ENCODE results near the gene OTX2.

OTX2 gene

DNA sequence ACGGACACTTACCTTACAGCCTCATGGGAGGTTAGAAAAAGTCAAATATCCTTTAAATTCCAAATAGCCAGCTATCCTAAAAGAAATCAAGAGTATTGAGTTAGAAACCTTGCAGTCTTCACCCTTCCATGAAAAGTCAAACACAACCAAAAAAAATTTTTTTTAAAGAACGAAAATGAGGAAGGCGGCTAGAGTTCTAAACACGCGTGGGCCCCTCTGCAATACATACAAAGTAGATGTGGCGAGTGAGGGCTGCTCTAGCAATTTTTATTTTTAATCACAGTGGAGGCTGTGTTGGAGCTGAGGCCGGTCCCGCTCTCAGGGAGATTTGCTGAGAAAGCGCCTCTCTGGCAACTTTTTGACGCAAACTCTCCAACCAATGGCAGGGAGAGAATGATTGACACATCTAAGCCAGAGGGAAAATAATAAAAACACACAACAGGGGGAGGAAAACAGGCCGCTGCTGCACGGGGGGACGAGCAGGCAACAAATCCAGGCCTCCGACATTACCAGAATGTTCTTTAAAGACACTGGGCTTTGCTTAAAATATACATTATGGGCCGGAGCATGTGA is at the start of gene OTX2:
OTX2 (minus strand) TSS at position 333 of the 573 bp plus-strand sequence. CDS start 5,023 bp downstream, outside the sequence.
- no peak for DNase-seq

DNA sequence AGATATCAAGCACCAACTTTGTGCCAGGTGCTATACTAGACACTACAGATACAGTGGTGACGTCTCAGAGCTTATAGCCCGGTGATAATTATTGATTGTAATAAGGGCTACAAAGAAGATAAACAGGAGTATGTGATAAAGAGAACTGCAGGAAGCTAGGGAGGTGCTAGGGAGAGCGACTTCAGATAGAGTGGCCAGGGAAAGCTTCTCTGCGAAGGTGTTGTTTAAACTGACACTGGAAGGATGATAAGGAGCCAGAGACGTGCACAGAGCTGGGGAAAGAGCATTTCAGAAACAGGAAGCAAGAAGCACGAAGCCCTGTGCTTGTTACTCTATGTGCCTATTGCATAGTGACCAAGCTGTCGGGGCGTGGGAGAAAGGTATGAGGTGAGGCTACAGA is 48.1 kb upstream of the OTX2 start:
- DNase-seq: no peak

DNA sequence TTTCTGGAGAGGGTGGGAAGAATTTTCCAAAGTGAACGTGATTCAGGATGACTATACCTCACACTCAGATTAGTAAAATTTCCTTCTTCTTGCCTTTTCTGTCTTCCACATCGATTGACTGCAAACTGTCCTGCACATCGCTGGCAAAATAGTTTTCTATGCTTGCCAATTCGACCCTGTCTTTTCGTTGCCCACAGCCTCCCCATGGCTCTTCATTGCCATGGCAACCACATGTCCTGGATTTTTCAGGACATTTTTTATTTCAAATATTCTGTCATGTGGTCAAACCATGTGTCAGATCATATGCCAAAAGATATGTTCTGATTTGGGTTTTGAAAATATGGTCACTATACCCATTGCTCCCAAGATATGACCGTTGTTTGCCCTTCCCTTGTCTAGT is 46.9 kb upstream of the OTX2 start:
- no peak for DNase-seq

DNA sequence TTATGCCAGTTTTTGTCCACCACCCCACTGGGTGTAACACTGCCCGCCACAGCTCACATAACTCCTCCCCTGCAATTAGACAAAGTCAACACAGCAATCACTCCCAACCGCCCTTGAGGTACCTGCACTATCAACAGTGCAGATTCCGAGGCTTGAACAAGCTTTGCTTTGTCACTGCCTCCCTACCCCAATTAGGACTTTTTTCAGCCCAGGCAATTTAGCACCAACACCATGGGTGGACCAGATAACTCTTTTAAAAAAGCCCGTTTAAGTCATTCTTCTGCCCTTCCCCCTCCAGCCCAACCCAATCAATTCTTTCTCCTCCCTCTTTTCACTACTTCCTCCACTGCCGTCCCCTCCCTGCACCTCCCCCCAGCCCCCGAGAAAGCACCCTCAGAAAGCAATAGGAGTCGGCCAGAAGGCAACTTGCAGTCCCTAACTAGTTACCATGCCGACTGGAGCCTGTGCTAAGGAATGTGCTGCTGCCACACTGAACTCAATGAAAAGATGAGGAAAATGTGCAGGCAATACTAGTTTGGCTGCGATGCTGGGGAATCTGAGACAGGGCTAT is 45.7 kb upstream of the OTX2 start:
- DNase-seq: no peak

DNA sequence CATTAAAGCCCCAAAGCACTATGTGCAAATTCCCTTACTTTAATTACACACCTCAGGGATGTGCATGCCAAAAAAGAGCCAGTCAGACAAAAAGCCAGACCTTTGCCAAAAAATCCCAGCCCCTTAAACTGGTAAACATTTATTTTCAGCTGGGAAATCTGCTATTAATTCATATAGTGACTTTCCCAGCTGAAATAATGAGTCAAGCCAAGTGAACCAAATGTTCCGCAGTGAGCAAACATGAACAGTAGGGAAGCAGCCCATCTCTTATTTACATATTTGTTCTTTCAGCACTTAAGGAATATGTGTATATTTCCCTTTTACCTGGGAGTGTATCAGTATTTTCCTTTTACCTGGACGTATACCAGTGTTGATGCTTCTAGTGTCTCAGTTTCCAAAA is 44.0 kb upstream of the OTX2 start:
- no peak for DNase-seq

DNA sequence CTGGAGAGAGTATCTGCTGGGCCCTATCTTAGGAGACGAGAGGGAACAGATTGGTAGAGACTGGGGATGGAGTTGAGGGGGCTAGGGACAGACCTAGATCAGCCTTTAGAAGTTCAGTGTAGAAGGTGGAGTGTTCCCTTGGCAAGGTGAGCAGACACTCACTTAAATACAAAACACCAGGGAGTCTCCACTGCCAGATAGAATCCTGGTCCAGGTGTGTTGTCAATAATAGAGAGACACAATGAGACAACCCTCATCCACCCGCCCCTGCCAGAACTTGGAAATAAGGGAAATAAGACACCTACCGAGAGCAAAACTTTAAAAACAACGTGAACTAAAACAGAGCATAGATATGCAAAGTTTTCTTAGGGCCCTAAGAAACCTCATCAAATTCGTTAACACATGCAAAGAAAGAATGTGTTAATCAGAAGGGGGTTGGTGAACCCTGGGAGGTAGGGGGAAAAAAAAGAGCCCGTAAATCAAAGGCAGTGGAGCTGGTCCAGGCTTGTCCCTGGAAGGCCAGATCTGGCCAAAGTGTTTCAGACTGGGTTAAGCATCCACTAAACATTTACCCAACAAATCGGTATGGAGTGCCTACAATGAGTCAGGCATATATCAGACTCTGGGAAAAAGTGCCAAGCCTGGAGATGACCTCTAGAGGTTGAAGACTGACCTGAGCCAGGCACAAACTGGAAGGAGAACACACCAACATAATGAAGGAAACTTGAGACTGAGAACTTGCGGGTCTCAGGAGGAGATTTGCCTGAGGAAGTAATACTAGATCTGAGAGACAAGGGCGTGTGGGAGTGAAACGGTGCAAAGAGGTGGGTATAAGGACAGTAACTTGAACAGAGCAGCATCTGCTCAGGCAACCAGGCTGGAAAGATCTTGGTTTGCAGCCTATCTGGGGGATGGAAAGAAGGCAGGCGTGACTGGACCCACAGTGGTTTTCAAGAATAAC is 37.0 kb upstream of the OTX2 start:
- DNase-seq: no peak

DNA sequence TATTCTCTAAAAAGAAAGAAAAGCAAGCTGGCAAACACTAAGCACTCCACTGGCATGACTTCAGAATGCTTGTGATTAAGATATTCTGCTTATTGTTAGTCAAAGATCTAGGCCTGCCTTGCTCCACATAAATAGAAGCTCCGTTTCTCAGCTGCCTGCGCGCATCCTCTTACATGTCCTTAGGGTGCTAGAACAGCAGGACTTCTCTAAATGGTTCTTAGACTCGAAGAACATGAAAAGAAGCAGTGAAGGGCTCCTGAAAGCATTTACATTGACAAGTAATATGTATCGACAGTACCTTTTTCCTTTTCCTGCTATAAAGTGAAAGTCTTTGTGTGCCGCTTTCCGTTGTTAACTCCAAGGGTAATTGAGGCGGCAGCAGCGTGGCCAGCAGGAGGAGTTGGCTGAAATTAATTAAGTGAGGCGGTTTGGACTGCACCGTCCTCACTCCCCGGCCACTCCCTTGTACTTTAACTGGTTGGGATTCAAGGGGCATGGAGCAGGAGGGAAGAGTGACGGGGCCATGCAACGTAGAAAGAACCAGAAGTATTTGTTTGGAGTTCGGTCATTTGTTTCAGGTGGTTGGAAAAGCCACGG is 34.2 kb upstream of the OTX2 start:
- no peak for DNase-seq

DNA sequence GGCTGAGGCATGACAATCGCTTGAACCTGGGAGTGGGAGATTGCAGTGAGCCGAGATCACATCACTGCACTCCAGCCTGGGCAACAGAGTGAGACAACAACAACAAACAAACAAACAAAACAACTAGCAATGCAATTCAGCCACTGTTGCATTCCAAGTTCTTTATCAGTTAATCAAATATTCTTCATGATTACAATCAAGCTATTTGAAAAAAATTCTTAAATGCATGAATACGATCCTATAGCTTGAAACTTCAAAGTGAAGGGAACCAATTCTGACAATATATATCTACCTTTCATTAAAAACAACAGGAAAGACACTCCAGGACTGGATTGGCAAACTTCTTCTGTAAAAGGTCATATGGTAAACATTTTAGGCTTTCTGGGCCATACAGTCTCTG is 31.3 kb upstream of the OTX2 start:
- no peak for DNase-seq

DNA sequence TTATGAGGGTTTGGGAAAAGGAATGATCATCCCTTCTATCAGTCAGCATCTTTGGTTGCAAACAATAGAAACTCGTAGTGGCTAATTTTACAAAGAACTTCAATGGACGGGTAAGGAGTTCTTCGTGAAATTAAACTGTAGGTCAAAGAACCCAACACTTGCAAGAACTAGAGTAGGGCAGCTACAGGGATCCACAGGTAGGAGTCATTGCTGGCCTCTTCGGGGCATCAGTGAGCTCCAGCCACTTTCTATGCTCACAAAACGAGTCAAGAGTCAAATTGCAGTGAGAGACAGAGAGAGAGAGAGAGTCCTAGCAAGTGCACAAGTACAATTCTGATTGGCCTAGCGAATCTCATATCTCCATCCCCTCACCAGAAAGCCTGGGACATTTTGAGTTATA is 29.9 kb upstream of the OTX2 start:
- no peak for DNase-seq

DNA sequence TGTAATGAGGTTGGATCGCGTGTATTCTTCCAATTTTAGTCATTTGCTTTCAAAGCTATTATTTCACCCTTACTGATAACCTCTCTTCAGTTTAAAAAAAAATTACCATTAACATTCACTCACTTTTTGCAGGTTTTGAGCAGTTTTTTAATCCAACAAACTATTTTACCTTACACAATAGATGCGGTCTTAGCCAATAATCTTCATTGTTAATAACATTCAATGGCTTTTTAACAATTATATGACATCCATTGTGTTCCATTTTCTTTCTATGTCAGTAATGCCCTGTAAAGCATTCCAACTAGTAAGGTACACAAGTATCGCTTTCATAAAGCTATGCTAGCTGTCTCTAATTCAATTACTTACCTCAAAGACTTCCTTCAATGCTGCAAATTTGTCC is 18.9 kb upstream of the OTX2 start:
- no peak for DNase-seq

DNA sequence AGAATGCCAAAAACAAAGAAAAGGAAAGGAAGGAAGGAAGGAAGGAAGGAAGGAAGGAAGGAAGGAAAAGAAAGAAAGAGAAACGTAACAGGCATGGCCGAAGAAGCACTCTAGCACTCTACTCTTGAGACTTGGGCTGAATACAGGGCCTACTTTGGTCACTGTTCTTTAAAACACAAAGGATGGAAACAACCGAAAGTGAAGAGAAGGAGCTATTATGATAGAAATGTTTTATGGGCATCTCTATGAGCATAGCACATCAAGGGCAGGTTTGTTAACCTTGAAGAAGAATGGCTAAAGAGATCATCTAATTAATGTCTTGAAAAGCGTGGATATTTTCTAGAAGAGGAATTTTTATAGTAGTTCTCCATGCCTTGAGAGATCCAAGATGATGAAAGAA is 15.9 kb upstream of the OTX2 start:
- no peak for DNase-seq

DNA sequence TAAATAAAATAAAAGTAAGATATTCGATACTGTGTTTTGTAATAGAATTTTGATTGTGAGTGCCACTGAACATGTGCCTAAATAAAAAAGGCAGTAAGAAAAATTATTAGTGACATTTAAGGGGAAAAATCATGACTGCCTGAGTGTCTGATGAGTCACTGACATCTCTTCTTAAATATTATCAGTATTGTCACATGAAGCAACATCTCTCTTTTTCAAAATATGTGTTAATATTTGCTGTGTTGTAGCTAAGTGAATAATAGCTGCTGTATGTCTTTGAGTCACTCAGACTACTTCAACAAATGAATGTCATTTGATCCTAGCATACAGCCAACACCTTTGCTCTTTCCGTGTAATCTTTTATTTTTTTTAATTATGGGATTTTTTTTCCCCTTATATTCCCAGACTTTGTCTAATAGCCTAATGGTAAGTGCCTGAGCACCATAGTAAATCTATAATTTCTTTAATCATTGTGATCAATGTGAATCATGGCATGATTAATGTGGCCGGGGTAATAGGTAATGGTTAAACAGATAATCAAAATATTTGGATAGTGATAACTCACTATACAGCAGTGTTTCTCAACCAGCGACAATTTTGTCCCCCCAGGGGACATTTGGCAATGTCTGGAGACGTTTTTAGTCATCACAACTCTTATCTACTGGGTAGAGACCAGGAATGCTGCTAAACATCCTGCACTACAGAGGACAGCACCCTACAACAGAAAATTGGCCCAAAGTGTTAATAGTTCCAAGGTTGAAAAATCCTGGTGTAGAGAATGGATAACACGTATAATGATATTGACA is 11.7 kb upstream of the OTX2 start:
- DNase-seq: no peak

DNA sequence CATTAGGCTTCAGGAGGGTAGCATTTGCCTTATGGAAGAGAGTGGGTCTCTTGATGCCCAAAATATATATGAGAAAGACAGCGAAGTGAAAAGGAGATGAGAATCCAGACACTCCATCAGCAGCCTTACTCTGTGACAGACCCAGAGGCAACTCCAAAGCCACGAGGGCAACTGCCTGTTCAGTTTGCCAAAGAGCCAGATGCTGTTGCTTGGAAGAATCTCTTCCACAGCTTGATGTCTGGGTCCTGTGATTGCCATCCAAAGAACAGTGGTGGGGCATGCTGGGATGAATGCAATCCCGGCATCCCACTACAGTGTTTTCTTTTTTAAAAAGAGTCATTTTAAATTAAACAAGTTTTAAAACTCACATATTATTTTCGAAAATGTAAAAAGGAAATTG is 10.9 kb upstream of the OTX2 start:
- no peak for DNase-seq

DNA sequence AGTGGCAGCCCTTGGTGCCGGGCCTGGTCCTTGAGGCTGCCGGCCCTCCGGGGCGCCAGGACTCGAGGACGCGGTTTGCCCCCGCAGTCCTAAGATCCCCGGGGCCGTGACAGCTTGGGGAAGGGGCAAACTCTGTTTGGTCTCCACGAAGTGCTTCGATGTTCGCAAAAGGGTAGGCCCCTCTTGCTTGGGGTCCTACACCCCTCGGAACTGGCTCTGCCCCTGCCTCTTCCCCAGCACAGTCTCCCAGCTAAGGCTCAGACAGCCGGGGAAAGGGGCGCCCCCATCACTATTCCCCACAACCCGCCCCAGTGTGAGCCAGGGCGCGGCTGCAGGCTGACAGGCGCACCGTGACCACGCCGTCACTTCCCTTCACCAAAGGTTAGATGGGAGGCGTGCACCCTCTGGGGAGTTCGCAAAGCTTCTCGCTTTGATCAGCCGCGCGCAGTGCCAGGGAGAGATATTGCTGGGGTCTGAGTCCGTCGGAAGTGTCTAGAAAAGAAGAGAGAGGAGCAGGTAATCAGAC is 7.2 kb upstream of the OTX2 start:
- DNase-seq: no peak

DNA sequence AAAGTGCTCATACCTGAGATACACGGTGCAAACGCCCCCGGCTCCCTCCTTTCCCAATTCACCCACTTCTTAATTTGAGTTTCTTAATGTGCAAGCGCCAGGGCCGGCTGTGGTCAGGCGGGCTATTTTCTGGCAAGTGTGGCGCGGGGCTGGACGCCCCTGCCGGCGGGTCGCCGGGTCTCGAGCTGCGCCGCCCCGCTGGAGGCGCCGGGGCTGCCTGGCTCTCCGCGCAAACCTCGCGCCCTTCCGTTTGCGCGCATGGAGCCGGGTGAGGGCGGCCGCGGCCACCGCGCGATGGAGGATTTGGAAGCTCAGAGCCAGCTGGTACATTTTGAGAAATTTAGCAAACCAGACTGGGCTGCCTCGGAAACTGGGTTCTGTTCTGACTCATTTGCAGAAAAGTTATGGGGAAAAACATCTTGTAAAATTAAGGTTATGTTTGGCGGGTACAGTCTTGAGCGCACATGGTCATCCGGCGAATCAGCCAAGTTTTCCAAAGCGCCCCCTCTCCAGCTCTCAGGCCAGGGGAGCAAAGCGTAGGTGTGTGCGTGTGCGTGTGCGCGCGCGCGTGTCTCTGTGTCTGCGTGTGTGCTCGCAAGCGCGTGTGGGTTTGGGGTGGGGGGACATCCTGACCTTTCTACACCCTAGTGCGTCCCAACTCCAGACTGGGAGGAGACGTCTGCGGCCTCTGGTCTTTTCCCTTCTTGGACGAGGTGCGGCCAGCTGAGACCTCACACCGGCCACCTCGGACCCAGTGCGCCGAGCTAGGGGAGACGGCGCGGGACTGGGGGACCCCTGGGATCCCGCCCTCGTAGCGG is 6.5 kb upstream of the OTX2 start:
- DNase-seq: no peak

DNA sequence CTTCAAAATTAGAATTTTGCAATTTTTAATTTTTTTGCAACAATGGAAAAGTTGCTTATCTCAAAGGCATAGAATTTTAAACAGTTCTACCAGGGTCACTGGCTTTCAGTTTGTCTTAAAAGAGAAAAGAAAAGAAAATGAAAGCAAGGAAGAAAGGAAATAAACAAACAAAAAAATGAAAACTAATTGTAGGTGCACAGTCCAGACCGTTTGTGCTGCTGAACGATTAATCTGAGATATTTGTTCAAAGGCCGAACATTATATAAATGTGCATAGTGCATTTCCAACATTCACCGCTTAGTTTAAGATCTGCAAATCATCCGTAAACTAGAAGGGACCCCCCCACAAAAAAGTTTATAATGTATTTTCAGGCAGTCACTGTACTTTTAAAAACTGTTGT is 5.5 kb upstream of the OTX2 start:
- no peak for DNase-seq

DNA sequence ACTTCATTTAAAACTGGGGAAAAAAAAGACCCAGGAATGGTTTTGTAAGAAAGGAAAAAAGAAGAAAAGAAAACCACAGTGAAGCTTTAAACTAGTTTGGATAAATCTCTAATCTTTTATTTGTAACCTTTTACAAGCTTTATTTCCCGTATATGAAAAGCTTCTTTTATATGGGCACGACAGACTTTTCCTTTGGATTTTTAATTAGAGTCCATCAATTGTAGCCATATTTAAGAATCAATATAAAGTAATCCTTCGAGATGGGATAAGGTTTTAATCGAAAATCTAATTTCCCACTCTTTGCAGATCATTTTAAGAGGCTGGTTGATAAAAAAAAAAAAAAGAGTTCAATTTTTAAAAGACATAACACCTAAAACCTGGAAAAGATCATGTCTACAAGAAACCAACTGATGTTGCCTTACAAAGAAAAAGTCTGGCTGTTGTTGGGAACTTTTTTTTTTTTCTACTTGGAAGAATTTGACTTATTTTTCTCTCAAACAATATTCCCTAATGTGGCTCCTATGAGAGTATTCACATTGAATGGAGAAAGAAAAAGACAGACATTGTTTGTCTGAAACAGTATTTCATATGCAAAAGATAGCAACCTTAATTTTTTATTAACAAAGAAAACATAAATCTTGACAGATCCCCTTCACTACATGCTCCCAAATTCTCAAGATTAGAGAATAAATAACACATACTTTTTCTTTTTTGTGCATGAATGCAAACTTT is 4.9 kb upstream of the OTX2 start:
- DNase-seq: no peak

DNA sequence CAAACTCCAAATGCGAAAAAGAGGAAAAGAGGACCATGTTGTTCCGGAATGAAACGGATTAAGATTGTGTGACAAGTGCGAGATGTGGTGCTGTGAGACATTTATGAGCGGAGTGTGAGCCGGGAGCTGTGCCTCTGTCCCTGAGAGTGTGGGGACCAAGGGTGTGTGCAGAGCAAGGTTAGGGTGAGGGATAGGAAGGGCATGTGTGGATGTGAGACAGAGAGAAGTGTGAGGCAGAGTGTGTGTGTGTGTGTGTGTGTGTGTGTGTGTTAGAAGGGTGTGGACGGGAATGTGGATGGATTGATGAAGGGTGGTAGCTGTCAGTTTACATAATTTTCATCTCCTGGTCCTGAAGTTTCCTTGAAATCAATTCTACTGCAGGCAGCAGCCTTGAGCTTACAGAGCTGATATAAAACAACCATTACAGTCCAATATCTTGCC is 4.3 kb upstream of the OTX2 start:
- no peak for DNase-seq

DNA sequence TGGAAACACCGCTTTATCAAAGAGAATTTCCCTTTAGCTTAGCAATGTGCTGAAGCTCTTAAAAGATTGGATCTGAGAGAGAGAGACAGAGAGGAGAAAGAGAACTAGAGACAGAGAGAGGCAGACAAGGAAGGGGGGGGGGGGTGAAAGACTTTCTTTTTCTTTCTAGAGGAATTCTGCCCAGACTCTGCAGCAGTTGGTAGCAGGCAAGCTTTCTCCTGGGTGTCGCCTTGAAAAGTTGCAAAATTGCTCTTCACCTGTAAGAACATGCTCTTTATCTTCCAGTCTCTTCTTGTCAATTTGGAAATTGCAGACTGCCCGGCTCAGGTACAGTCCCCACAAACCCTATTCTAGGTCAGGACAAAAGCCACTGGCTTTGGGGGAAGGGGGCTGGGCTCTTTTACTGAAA is 2.9 kb upstream of the OTX2 start:
- no peak for DNase-seq

DNA sequence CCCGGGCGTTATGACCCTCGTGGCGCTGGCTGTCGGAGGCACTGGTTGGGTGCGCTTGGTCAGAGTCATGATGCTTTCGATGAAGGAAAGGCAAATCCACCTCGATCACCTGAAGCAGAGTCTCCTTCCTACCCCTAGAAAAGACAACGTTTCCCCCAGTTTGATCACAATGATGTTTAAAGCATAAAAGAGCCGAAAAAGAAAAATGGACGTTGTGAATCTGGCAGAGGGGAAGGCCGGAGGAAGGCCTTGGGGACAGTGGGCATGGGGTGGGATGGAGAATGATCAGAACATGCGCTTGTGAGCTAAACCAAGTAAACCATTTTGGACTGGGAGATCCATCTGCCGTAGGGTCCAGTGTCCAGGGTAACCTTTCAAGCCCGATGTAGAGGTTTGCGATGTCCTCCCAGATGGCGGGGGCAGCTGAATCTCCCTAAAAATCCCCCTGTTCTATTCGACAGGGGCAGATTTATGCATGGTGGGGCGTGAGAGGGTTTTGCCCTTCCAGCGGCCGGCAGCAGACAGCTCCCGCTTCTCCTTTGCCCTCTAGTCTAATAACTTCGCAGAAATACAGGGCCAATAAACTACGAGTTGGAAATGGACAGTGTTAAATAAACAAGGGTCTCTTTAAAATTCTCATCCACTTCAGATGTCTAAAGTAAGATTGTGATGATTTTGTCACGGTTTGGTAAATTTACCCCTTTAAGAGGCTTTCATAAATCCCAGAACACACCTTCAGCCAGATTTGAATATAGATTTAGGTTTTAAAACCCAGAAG is 2.3 kb upstream of the OTX2 start:
- no peak for DNase-seq
